Left kidney (tissue), 2 donors: ENCODE data around the gene RNASEH1. TPM values are rescaled to one million over a fixed set of nuclear protein-coding genes. Genes with fewer than 3 reads are reported as not detected.
"Not testable (repeated sequence)": the region's sequence is repeated elsewhere in the genome, so short reads cannot be mapped to it uniquely, and the experiment has no call there.

Experiments used
- DNase-seq: peaks from one replicate; pipeline ENCODE4 v3.0.0-alpha.2; 2013
- polyA plus RNA-seq: library from polyadenylated mRNA; unstranded; fragments of 120-200 nt; gene quantifications from one replicate; pipeline ENCODE4 v1.2.1, GENCODE V29; 2013; ENCODE audit not compliant: insufficient read length

RNASEH1 gene
- polyA plus RNA-seq, 1 donor = 21.2 TPM

DNA sequence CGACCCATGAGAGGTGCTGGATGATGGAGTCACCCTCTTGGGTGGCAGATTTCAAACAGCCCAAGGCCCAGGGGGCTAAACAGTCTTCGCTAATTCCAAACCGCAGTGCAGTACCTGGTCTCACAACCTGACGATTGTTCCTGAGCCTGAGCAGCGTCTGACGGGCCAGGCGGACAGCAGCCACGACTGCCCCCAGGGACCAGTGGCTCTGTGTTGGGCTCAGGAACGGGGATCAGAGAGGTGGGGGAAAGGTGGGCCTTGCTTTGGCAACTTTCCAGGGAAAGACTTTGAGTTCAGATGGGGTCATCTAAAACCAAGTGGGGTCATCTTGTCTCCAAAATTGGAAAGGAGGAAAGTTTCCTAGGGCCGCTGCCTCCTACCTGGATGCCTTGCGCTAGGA, 37.3 kb upstream of the RNASEH1 start:
- DNase-seq = no peak

DNA sequence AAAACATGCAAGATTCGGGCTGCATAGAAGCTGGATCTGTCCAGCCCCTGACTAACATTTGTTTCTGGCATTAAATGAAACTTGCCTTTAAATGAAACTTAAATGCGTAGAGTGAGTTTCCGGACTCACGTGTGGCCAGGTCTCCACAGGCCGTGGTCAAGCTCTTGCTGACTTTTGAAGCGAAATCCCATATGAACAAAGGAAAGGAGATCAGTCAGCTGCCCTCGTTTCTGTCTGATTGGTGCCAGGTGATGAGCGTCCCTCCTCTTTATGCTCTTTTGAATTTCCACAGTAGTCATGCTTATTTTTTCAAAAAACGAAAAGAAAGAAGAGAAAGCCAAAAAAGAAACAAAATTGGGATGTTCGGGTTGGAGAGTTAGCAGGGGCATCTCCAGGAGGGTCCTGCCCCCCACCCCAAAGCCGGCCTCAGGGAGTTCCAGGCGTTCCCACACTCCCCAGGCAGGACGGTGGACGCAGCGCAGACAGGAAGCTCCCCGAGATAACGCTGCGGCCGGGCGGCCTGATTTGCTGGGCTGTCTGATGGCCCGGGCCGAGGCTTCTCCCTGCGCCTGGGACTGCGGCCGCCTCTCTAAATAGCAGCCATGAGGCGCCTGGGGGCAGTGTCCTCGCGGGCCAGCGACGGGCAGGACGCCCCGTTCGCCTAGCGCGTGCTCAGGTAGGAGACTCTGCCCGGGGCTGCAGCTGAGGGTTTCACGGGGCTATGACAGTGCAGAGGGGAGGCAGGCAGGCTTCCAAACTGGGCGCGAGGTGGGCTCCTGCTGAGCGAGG, 36.6 kb upstream of the RNASEH1 start, which contains the start of gene COLEC11:
Gene COLEC11 (plus strand): TSS at position 620 of the 789 bp plus-strand sequence. CDS start 9,229 bp downstream, outside the sequence.
- DNase-seq = no peak

DNA sequence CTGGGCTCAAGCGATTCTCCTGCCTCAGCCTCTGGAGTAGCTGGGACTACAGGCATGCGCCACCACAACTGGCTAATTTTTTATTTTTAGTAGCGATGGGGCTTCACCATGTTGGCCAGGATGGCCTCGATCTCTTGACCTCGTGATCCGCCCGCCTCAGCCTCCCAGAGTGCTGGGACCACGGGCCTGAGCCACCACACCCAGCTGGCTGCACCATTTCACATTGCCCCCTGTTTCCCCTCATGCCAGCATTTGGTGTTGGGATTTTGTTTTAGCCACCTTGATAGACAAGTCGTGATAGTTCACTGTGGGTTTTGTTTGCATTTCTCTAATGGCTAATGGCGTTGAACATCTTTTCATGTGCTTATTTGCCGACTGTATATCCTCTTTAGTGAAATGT, 31.0 kb upstream of the RNASEH1 start:
- no peak for DNase-seq

DNA sequence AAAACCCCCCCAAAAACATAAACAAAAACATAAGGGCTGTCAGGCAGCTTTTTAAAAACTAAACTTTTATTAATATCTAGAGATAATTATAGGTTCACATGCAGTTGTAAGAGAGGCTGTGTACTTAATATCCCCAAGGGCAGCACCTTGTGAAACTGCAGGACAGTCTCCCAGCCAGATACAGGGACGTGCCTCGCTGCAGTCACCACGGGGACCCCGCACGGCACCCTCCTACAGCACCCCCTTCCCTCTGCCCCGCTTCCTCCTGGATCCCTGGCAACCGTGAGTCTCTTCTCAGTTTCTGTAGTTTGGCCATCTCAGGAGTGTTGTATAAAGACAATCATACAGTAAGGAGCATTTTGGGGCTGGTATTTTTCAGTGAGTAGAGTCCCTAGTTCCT, 30.0 kb upstream of the RNASEH1 start:
- no peak for DNase-seq

DNA sequence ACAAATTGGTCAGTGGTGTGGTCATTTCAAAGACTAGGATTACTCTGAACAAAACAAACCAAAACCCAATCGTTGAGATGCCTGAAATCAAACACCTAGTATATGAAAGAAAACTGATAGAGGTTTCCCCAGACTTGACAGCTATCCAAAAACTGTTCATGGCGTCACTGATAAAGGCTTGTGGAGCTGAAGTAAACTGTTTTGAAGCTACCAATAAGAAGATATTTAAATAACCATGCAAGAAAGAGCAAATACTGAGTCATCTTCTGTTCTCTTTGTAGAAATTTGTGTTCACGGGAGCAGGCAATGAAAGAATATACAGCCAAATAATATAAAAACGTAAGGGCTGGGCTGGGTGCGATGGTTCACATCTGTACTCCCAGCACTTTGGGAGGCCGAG, 29.3 kb upstream of the RNASEH1 start:
- DNase-seq = no peak

DNA sequence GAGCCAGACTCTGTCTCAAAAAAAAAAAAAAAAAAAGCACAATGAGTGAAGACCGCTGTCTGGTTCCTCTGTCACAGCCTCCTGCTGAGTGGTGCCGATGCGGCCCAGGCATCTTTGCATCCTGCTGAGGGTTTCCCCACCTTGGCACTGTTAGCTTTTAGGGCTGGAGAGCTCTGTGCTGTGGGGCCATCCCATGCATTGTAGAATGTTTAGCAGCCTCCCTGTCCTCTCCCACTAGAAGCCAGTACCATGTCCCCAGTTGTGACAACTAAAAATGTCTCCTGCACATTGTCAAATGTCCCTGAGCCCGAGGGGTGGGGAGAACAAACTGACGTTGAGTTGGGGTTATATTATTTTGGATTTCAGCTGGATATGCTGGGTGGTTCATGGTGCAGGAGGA, 28.9 kb upstream of the RNASEH1 start:
- no peak for DNase-seq

DNA sequence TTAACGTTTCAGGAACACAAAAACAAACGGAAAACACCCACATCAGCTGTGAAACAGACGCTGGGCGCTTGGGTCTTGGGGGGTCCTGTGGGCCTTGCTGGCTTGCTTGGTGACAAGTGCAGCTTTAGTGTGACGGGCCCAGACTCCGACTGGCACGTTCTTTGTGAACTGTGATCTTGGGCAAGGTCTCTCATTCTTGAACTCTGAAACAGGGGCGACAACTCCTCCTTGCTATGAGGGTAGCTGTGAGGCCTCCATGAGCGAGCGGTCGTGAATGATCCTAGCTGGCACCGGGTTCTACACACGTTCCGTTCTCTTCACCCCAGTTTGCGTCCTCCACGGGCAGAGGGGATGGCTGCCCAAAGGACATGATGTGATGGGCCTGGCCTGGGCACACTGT, 28.1 kb upstream of the RNASEH1 start:
- no peak for DNase-seq

DNA sequence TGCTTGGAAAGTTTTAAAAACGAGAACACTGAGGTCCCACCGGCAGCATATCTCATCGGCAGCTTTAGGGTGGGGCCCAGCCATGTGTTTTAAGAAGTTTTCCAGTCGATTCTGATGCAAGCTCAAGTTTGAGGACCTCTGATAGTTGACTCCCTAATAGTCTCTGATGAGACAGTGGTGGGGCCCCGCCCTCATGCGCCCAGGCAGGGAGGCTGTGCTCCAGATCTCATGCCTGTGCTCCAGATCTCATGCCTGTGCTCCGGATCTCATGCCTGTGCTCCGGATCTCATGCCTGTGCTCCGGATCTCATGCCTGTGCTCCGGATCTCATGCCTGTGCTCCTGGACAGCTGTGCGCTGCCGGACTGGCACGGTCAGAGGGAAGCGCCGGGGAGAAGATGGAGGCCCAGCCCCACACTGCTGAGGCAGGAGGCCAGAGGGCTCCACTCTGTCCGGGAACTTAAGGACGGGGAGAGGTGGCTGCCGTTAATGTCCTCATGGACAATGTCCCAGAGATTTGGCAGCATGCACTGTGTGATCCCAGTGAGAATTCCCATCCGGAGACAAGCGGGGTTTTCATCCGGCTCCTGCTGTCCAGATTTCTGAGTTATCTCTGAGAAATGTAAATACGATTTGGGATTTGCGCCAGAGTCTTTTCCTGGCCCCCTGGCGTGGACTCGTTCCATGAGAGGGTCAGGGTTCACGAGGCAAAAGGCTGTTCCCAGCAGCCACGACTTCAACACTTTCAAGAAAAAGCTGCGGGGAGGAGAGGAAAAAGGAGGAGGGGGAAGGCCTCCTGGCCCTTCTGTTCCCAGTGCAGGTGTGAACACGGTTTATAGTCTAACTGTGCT, 27.4 kb upstream of the RNASEH1 start:
- DNase-seq = no peak

DNA sequence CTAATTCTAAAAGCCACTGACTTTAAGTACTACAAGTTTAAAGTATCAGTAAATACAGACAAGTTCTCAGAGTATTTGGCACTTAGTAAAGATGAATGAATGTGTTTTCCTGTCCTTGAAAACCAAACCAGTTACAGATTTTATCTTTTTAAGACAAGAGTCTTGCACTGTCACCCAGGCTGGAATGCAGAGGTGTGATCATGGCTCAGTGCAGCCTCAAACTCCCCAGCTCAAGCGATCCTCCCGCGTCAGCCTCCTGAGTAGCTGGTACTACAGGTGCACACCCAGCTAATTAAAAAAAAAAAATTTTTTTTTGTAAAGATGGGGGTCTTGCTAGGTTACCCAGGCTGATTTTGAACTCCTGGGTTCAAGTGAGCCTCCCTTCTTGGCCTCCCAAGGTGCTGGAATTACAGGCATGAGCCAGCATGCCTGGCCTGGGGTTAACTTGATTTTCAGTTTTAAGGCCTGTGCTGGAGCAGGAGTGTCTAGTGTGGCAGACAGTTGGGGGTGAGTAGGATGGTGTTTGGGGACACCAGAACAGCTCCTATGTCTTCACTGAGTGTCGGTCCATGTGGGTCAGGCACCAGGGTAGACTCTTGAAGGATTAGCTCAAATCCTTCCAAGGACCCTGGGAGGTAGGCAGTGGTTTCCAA, 26.6 kb upstream of the RNASEH1 start:
- no peak for DNase-seq

DNA sequence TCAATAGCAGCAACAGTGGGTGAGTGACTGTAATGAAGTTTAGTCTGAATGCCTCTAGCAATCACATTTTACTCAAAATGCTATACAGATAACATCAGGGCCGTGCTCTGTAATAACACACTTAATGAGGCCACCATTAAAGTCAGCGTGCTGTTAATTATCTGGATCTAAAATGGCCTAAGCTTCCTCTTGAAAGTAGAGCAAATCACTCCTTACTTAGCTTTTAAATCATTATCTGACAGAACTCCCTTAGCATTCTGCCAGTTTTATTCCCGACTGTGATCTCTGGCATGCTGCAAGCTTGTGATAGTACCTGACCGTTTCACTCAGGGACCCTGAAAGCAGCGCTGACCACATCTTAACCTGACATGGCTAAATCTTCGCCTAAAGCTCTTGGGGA, 25.9 kb upstream of the RNASEH1 start:
- no peak for DNase-seq

DNA sequence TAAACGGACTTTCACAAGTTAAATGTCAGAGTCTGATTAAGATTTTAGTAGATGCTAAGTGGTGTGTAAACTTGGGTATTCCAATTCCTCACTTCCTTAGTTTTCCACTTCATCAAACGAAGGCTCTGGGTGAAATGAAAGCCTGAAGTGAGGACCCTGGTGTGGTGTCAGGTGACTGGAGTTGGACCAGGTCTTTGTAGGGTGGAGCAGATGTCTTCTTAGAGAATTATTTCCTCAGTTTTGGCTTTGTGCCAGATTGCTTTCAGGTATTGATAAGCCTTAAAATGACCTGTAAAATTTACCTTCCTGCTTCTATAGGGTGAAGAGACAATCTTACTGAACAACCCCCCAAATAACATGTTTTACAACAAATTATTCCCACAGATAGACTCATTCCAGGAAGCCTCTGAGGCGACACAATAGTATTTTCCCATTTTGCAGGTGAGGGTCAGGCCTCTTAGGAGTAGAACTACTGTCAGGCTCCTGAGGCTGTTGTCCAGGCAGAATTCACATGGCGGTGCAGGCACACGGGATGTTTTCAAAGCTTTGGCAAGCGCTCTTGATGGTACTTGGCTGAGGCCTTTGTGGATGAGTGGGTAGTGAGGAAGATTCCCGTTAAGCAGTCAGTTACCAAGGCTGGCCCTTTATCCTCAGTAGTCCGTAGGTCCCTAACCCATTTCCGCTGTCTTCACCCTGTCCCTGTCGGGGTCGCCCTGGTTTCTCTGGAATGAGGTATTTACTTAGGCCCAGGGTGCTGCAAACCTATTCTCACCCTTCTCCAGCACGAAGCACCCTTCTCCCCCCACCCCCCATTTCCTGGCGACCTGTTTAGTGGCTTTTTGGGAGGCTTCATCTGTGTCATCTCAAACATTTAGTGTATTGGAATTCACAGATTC, 23.5 kb upstream of the RNASEH1 start:
- DNase-seq = no peak

DNA sequence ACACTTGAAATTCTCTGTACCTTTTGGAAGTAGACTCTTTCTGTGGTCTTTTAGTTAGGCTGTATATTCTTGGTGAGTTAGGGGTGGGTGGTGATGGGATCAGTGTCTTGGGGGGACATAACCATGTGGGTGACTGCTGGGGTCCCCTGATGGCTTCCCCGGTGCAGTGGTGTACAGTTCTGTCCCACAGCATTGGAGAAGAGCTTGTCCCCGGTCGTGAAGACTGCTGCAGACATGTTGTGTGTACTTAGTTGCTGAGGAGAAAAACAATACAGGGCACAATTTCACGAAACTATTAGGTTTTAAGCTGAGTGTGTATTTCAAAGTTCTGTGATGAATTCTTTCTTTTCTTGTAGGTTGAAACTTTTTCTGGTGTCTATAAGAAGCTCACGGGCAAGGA, 22.3 kb upstream of the RNASEH1 start:
- DNase-seq = no peak

DNA sequence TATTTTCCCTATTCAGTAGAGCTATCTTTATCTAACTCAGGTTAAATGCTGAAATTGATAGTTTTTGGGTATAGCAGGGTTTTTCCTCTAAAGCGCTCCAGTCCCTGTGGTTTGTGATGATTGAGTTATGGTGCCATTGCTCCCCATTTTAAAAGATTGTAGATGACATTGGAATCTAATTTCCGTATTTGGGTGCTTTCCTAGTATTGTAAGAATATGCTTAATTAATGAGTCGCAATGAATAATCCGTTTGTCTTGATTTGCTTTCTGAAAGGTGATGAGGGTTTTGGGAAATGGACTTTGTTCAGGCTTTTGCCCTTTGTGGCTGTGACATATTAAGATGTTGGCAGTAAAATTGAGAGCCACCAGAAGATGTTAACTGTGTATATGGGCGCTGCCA, 20.9 kb upstream of the RNASEH1 start:
- no peak for DNase-seq

DNA sequence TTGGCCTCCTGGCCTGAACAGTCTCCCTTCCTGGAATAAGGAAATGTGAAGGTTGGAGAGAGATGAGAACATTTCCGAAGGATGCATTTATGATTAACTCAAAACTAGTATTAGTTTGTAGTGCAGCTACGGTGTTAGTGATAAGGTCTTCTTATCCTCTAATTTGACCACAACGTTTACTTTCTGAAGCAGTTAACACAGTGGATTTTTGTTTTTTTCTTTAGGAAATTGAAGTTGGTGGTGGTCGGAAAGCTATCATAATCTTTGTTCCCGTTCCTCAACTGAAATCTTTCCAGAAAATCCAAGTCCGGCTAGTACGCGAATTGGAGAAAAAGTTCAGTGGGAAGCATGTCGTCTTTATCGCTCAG, 18.1 kb upstream of the RNASEH1 start:
- DNase-seq = not testable (repeated sequence)

DNA sequence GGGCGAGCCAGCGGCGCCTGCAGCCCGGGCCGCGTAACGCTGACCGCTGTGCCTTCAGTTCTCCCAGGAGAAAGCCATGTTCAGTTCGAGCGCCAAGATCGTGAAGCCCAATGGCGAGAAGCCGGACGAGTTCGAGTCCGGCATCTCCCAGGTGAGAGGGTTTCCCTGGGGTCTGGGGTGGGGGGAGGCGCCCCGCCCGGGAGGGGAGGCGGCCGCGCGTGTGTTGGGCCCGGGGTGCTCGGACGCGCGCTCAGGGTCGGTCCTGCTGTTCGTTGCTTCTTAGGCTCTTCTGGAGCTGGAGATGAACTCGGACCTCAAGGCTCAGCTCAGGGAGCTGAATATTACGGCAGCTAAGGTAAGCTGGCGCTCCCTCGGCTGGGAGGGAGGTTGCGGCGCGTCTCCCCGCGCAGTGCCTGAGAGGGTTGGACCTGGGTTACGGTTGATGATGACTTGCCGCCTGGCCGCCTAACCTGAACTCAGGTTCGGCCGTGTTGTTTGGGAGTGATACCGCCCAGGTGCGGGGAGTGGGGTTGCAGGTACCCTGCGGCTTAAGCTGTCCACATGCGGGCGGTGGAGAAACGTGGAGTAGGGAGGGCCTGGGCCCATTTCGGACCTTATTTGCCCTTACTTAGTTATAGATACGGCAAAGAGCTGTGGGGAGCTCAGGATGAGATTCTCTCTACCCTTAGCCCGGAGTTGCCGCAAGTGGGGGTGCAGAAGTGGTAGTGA, 17.6 kb upstream of the RNASEH1 start:
- no peak for DNase-seq

DNA sequence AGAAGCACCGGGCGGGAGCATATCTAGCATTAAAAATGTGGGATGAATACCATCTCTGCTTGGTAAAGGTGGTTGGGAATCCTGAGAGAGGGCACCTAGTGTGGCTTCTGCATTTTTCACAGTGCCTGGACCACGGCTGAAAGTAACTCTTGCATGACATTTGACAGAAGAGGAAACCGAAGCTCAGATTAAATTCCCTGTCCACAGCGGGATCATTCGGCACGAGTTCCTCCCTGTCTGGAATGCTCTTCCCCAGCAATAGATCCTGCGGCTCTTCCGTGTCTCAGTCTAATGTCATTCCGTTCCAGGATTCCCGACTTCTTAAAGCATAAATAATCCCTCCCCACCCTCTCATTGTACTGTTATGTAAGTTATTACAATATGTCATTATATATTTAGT, 16.0 kb upstream of the RNASEH1 start:
- no peak for DNase-seq

DNA sequence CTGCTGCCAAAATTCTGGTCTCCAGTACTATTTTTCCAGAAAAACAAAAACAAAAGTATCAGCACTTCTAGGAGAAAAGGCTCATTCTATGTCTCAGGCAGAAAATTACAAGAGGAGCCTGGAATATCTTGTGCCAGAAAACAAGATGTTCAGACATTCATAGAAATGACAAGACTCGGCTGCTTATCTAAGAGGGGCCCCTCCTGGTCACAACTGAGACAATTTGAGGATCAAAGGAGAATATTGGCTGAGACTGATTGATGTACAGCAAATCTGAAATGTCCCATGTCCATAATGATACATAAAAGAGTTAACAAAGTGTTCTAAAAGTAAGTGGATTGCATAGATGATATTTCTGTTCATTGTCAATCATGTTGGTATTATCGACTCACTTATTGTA, 14.5 kb upstream of the RNASEH1 start:
- no peak for DNase-seq

DNA sequence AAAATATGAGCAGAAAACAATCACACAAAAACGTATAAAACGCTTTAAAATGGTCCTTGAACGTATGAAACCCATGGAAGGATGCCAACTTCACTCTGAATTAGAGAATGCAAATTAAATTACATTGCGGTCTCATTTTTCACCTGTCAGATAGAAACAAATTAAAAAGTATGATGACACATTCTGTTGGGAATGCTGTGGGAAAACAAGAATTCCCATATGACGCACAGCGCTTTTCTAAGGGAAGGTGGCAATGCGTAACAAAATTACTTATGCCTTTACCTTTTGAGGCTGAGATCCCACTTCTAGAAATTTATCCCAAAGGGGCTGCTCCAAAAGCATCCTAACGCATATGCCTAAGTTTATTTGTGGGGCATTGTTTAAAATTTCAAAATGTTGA, 13.2 kb upstream of the RNASEH1 start:
- DNase-seq = no peak

DNA sequence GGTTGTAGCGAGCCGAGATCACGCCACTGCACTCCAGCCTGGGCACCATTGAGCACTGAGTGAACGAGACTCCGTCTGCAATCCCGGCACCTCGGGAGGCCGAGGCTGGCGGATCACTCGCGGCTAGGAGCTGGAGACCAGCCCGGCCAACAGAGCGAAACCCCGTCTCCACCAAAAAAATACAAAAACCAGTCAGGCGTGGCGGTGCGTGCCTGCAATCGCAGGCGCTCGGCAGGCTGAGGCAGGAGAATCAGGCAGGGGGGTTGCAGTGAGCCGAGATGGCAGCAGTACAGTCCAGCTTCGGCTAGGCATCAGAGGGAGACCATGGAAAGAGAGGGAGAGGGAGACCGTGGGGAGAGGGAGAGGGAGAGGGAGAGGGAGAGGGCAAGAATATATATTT, 11.5 kb upstream of the RNASEH1 start:
- not testable (repeated sequence) for DNase-seq

DNA sequence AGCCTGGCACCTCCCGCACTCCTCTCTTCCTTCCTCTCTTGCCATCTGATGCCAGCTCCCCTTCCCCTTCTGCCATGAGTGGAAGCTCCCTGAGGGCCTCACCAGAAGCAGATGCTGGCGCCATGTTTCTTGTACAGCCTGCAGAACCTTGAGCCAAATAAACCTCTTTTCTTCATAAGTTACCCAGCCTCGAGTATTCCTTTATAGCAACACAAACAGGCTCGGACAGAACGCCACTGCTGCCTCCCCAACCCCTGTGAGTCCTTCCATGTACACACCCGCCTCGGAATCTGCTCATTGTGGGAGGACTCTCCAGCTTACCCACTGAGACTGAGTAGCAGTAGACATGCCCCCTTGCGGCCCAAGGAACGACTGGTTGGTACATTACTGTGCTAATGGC, 8.7 kb upstream of the RNASEH1 start:
- no peak for DNase-seq

DNA sequence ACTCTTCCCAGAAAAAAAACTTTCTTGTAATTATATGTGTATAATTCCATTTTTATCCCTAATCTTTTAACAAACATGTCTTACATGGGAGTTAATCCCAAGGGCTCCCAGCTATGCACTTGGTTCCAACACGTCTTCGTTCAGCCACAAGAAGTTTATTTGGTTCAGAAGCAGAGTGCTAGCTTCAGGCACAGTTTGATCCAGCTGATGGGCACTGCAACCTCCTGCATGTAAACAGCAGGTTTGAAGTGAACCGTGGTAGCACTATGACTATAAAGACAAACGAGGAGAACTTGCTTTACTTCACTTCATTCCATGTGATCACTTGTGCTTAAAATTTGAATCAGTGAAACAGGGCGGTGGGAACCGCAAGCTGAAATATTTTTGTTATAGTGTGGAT, 7.0 kb upstream of the RNASEH1 start:
- no peak for DNase-seq
